K562 (cell line): ENCODE measurements around the gene KIT. TPM values are rescaled to one million over a fixed set of nuclear protein-coding genes. Genes with fewer than 3 reads are reported as not detected.
"Not testable (repeated sequence)": the region's sequence is repeated elsewhere in the genome, so short reads cannot be mapped to it uniquely, and the experiment has no call there.

Experiments used
- ATAC-seq: fragments of 200-7000 bp; cut with Tn5 transposase; 3 replicates; pipeline ENCODE4 v1.9.1; 2020; ENCODE audit warnings: moderate library complexity
- BruUV-seq: library from RNA; stranded (reverse); fragments of 400-500 nt; replicated peaks from 2 replicates; lab custom pipeline; 2021; lab: Mats Ljungman, UMichigan
- CTCF ChIA-PET: fragments of 300-600 bp; formaldehyde crosslinking; extraction: SDS; loops from one replicate; lab custom pipeline; 2021; ENCODE audit warnings: low intra/inter-chr PET ratio; lab: Yijun Ruan, JAX
- POLR2A ChIA-PET: fragments of 300-600, 350-650 bp; sonication (Branson Sonifier 250); formaldehyde crosslinking; extraction: SDS; loops from one replicate; lab custom pipeline; 2021; ENCODE audit warnings: antibody characterized with exemption, inconsistent platforms; lab: Yijun Ruan, JAX
- DNase-seq, 4 experiments: peaks; one replicate each; pipeline versions ENCODE4 v3.0.0 to v3.0.0-alpha.2; 2011 to 2018; ENCODE audit warnings: low spot score in 3 of 4, mixed read lengths in 3 of 4; ENCODE audit errors: extremely low read depth in 1 of 4
- FAIRE-seq: peaks from 2 replicates; lab custom pipeline; 2011; peaks lifted over from hg19 to GRCh38; lab: Jason Lieb, UNC
- H2AFZ ChIP-seq: 2 replicates; pipeline ENCODE4 v1.6.0; 2011; ENCODE audit warnings: low read depth, low read length, control low read depth, inconsistent platforms
- H3K27ac ChIP-seq: fragments of 200-600 bp; 3 replicates; pipeline ENCODE4 v1.8.0; 2011; ENCODE audit warnings: low read depth, mild to moderate bottlenecking, control low read depth, inconsistent platforms, low read length, moderate library complexity, mixed read lengths; ENCODE audit errors: extremely low read depth
- H3K27me3 ChIP-seq, 2 experiments: fragments of 300-600 bp in 1 of 2; 2 replicates in 1 of 2; 3 replicates in 1 of 2; pipeline versions ENCODE4 v1.6.0 to v1.8.0; 2011; ENCODE audit warnings: inconsistent platforms in 2 of 2, low read length in 2 of 2, mild to moderate bottlenecking in 1 of 2, mixed read lengths in 1 of 2, moderate library complexity in 1 of 2; ENCODE audit not compliant: control insufficient read depth in 2 of 2, insufficient read depth in 2 of 2
- H3K36me3 ChIP-seq: fragments of 300-600 bp; 3 replicates; pipeline ENCODE4 v1.8.0; 2011; ENCODE audit warnings: mild to moderate bottlenecking, low read length, inconsistent platforms; ENCODE audit not compliant: control insufficient read depth, insufficient read depth
- H3K4me1 ChIP-seq, 2 experiments: fragments of 200-600 bp in 1 of 2; replicated peaks in 1 of 2; 2 replicates in 1 of 2; 3 replicates in 1 of 2; pipeline versions ENCODE4 v1.5.1 to v1.8.0; 2011; ENCODE audit warnings: inconsistent platforms in 2 of 2, low read length in 2 of 2, mild to moderate bottlenecking in 1 of 2, mixed read lengths in 1 of 2, moderate library complexity in 1 of 2; ENCODE audit not compliant: control insufficient read depth in 2 of 2, insufficient read depth in 2 of 2
- H3K4me2 ChIP-seq: 2 replicates; pipeline ENCODE4 v1.6.1; 2011; ENCODE audit warnings: low read length, control low read depth, inconsistent platforms, mixed read lengths; ENCODE audit not compliant: insufficient read depth
- H3K4me3 ChIP-seq: fragments of 200-600 bp; sonication (generic), shearing (Covaris generic); 2 replicates; pipeline ENCODE4 v1.5.1; 2016; ENCODE audit warnings: control low read depth, inconsistent platforms
- H3K79me2 ChIP-seq: fragments of 200-600 bp; 3 replicates; pipeline ENCODE4 v1.8.0; 2011; ENCODE audit warnings: low read length, inconsistent platforms; ENCODE audit not compliant: control insufficient read depth, insufficient read depth
- H3K9ac ChIP-seq, 2 experiments: 2 replicates each; pipeline versions ENCODE4 v1.6.0 to v1.6.1; 2011; ENCODE audit warnings: low read depth in 2 of 2, low read length in 2 of 2, control low read depth in 1 of 2, inconsistent platforms in 1 of 2, mild to moderate bottlenecking in 1 of 2, mixed read lengths in 1 of 2; ENCODE audit not compliant: insufficient read depth in 1 of 2
- H3K9me1 ChIP-seq: one replicate; pipeline ENCODE4 v1.6.0; 2011; ENCODE audit warnings: inconsistent platforms, mild to moderate bottlenecking, low read length, moderate library complexity; ENCODE audit not compliant: control insufficient read depth, insufficient read depth
- H3K9me3 ChIP-seq: replicated peaks from 2 replicates; pipeline ENCODE4 v1.5.1; 2011; ENCODE audit warnings: low read depth, low read length, inconsistent platforms; ENCODE audit not compliant: control insufficient read depth, insufficient read depth
- H4K20me1 ChIP-seq: replicated peaks from 2 replicates; pipeline ENCODE4 v1.6.1; 2011; ENCODE audit warnings: low read length, inconsistent platforms, mixed read lengths; ENCODE audit not compliant: control insufficient read depth, insufficient read depth
- CBFA2T2 ChIP-seq: fragments of 450-650 bp; conservative IDR thresholded peaks from 2 replicates; pipeline ENCODE4 v1.6.1; 2017; ENCODE audit warnings: mild to moderate bottlenecking
- CREBBP ChIP-seq: IDR thresholded peaks from one replicate; pipeline ENCODE4 v1.6.1; 2012; ENCODE audit warnings: low read depth, mild to moderate bottlenecking, control low read depth, inconsistent platforms, low read length
- DLX4 ChIP-seq: fragments of 250-450 bp; sonication (Bioruptor Pico); IDR thresholded peaks from 2 replicates; pipeline ENCODE4 v1.6.1; 2021; ENCODE audit warnings: mild to moderate bottlenecking
- KLF16 ChIP-seq: IDR thresholded peaks from 2 replicates; pipeline ENCODE4 v1.6.1; 2016; ENCODE audit warnings: antibody characterized with exemption
- NFYB ChIP-seq: IDR thresholded peaks from 2 replicates; pipeline ENCODE4 v1.6.1; 2011; ENCODE audit warnings: mild to moderate bottlenecking, moderate library complexity; ENCODE audit not compliant: insufficient read length; ENCODE audit errors: extremely low read depth
- POLR3G ChIP-seq: IDR thresholded peaks from 2 replicates; pipeline ENCODE4 v1.6.1; 2011; ENCODE audit not compliant: insufficient read length, insufficient replicate concordance; ENCODE audit errors: extremely low read depth
- SRSF3 ChIP-seq: fragments of 200-400 bp; formaldehyde crosslinking; IDR thresholded peaks from 2 replicates; pipeline ENCODE4 v1.6.1; 2016; ENCODE audit warnings: mild to moderate bottlenecking, low read length, moderate library complexity; ENCODE audit not compliant: insufficient read depth
- WGBS: fragments of 100-300 bp; shearing (Covaris generic); methylation state at CpG from one replicate; pipeline ENCODE4 v1.1.6; 2016; ENCODE audit warnings: low coverage, mixed read lengths; ENCODE audit not compliant: insufficient coverage; ENCODE audit errors: missing lambda C conversion rate; 5-methylcytosine and 5-hydroxymethylcytosine counted together
- in situ Hi-C: fragments of 300-500 bp; cut with MboI; formaldehyde crosslinking; loops from 4 replicates; pipeline ENCODE4 v1.15.0; 2018; ENCODE audit warnings: inconsistent platforms, mixed read lengths
- intact Hi-C: fragments of 100-400 bp; cut with micrococcal nuclease; formaldehyde crosslinking; loops from 2 replicates; pipeline ENCODE4 v1.14.2; 2022
- polyA plus RNA-seq, 8 experiments: library from polyadenylated mRNA; depleted of rRNA in 4 of 8; stranded (reverse) in 5 of 8; unstranded in 3 of 8; fragments of >200 nt; fragmentation: Nextera tagmentation in 2 of 8; fragmentation: Illumina TruSeq in 1 of 8; extraction: Ambion mirVana in 2 of 8; extraction: Trizol in 1 of 8; gene quantifications; 2 replicates each; pipeline versions ENCODE4 v1.2.1 to v1.2.3, GENCODE V29; 2011 to 2014; ENCODE audit warnings: inconsistent platforms in 1 of 8, missing spikeins in 1 of 8
- total RNA-seq, 7 experiments: library from RNA; depleted of rRNA in 6 of 7; stranded (reverse); fragments of >200 nt in 6 of 7; fragmentation: Illumina TruSeq in 2 of 7; extraction: Trizol in 2 of 7; gene quantifications; 2 replicates each; pipeline versions ENCODE4 v1.2.1 to v1.2.3, GENCODE V29; 2011 to 2021; ENCODE audit warnings: low replicate concordance in 1 of 7

Gene KIT
- total and polyA plus RNA-seq, 9 of the 15 experiments (the other 6 are each of a cell fraction or from before 2014, with no cell fraction given) = 0.27 to 5.6 (median 0.57) TPM

DNA sequence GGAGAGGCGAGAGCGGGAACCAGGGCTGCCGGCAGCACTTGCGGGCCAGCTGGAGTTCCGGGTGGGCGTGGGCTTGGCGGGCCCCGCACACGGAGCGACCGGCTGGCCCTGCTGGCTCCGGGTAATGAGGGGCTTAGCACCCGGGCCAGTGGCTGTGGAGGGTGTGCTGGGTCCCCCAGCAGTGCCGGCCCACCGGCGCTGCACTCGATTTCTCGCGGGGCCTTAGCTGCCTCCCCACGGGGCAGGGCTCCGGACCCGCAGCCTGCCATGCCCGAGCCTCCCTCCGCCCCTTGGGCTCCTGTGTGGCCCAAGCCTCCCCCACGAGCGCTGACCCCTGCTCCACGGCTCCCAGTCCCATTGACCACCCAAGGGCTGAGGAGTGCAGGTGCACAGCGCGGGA is 25.2 kb upstream of the KIT start (continued):
- TF ChIP-seq NFYB (no peak), KLF16 (no peak), CBFA2T2 (no peak), SRSF3 (no peak), CREBBP (no peak), DLX4 (no peak), POLR3G (no peak)

DNA sequence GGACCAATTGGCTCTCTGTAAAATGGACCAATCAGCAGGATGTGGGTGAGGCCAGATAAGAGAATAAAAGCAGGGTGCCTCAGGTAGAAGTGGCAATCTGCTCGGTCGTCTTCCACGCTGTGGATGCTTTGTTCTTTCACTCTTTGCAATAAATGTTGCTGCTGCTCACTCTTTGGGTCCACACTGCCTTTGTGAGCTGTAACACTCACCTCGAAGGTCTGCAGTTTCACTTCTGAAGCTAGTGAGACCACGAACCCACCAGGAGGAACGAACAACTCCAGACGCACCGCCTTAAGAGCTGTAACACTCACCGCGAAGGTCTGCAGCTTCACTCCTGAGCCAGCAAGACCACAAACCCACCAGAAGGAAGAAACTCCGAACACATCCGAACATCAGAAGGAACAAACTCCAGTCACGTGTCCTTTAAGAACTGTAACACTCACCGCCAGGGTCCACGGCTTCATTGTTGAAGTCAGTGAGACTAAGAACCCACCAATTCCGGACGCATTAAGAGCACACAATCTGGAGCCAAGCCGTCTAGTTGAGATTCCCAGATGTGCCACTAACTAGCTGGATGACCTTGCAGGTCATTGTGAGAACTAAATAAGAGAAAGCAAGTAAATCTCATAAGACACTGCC is 24.5 kb upstream of the KIT start:
- DNase-seq, ATAC-seq, H3K36me3 ChIP-seq, H3K27me3 ChIP-seq, H3K4me2 ChIP-seq, H3K27ac ChIP-seq, H3K9ac ChIP-seq, H3K79me2 ChIP-seq, CTCF ChIA-PET, intact Hi-C loops, H3K9me3 ChIP-seq, in situ Hi-C loops, H4K20me1 ChIP-seq, BruUV-seq, POLR2A ChIA-PET, H3K4me1 ChIP-seq, H3K9me1 ChIP-seq, FAIRE-seq, H2AFZ ChIP-seq, H3K4me3 ChIP-seq: not testable (repeated sequence)
- WGBS = 54% methylated on average over 13 of the region's 18 CpGs
- TF ChIP-seq NFYB = peak; percentile 43
